ENCODE results near the gene MIF.
"Not testable (repeated sequence)": the region's sequence is repeated elsewhere in the genome, so short reads cannot be mapped to it uniquely, and the experiment has no call there.

MIF gene

GRCh38 chr22:23877566-23877965, 16.6 kb upstream of the MIF start:
- DNase-seq, result no peak

- DNase-seq, result no peak
Measured at GRCh38 chr22:23878219-23878618, 16.0 kb upstream of the MIF start.

GRCh38 chr22:23882370-23882769, 11.8 kb upstream of the MIF start:
- no peak for DNase-seq

- DNase-seq, result no peak
Measured at GRCh38 chr22:23883658-23884057, 10.5 kb upstream of the MIF start.

DNA sequence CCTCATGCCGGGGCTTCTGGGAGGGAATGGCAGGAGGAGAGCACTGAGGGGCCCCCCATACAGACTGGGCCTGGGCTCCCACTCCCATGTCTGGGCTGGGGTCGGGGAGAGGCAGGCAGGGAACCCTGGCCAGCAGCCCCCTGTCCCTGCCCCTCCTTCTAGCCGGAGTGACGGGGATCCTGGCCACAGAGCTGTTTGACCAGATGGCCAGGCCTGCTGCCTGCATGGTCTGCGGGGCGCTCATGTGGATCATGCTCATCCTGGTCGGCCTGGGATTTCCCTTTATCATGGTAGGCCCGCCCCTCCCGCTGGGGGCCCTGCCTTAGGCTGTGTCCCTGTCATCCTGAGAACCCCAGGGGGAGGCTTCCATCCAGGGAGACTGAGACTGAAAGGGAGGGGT, 10.0 kb upstream of the MIF start:
- no peak for DNase-seq

DNA sequence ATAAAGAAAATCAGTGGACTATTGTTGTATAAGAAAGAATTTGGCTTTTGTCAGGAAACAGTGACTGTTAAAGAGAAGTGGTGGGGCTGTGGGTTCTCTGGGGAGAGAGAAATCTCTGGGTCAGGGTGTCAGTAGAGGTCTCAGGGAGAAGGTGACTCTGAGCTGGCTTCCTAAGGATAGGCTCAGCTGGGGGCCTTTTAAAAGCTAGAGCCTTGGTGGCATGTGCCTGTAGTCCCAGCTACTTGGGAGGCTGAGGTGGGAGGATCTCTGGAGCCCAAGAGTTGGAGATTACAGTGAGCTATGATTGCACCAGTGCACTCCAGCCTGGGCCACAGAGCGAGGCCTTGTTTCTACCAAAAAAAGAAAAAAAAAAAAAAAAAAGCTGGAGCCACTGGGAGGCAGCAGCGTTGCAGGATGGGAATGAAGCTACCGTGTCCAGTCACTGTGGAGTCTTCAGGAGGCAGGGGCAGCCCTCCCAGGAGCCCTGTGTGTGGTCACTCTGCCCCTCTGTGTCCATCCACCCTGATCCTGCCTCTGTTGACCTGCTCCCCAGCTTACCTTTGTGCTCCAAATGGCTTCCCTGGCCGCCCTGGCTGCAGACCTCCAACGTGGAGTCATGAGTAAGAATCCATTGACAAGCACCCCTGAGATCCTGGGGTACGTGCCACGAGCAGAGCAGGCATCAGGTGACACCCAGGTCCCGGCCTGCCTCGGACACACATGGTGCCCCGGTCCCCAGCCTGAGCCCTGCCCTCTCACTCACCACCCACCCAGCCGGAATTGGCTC, 5.4 kb upstream of the MIF start:
- no peak for DNase-seq

- DNase-seq, result no peak
Measured at GRCh38 chr22:23889620-23890019, 4.6 kb upstream of the MIF start.

GRCh38 chr22:23891726-23892125, 2.5 kb upstream of the MIF start:
- no peak for DNase-seq

- no peak for DNase-seq
Measured at GRCh38 chr22:23892130-23892529, 2.1 kb upstream of the MIF start.

- no peak for DNase-seq
Measured at GRCh38 chr22:23892706-23893105, 1.5 kb upstream of the MIF start.

DNA sequence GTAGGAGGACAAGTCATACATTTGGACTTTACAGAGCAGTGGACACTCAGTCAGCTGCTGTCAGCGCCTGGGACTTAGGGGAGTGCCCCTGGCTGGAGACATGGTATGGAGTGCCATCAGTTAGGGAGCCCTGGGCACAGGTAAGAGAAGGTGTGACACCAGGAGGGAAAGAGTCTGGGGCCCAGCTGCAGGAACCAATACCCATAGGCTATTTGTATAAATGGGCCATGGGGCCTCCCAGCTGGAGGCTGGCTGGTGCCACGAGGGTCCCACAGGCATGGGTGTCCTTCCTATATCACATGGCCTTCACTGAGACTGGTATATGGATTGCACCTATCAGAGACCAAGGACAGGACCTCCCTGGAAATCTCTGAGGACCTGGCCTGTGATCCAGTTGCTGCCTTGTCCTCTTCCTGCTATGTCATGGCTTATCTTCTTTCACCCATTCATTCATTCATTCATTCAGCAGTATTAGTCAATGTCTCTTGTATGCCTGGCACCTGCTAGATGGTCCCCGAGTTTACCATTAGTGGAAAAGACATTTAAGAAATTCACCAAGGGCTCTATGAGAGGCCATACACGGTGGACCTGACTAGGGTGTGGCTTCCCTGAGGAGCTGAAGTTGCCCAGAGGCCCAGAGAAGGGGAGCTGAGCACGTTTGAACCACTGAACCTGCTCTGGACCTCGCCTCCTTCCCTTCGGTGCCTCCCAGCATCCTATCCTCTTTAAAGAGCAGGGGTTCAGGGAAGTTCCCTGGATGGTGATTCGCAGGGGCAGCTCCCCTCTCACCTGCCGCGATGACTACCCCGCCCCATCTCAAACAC, 850 bp upstream of the MIF start:
- no peak for DNase-seq

- peak in 1 of 2 experiments; percentile 22 for DNase-seq
Measured at GRCh38 chr22:23894710-23895598, 771 bp downstream of the MIF start.

GRCh38 chr22:23895599-23896144, 1.5 kb downstream of the MIF start:
- no peak for DNase-seq

GRCh38 chr22:23896166-23896522, 2.0 kb downstream of the MIF start:
- no peak for DNase-seq

GRCh38 chr22:23896523-23897186, 2.5 kb downstream of the MIF start:
- no peak for DNase-seq

DNA sequence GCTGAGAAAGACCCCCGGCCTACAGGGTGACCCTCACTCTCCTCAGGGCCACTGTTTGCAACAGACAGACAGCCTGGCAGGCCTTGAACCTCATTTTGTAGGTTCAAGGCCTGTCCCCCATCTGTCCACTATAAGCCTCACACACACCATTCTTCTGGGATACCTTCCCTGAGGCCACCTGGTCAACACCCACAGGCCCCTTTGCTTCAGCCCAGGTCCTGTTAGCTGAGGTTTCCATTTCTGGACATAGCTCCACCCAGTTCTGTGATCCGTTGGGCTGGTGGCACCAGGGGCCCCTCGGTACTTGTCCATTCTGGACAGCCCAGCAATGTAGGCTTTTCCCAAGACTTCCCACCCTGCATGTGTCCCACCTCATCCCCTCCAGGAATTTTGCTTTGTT, 3.1 kb downstream of the MIF start:
- DNase-seq, result no peak

GRCh38 chr22:23898006-23898974, 4.1 kb downstream of the MIF start:
- DNase-seq, result no peak

DNA sequence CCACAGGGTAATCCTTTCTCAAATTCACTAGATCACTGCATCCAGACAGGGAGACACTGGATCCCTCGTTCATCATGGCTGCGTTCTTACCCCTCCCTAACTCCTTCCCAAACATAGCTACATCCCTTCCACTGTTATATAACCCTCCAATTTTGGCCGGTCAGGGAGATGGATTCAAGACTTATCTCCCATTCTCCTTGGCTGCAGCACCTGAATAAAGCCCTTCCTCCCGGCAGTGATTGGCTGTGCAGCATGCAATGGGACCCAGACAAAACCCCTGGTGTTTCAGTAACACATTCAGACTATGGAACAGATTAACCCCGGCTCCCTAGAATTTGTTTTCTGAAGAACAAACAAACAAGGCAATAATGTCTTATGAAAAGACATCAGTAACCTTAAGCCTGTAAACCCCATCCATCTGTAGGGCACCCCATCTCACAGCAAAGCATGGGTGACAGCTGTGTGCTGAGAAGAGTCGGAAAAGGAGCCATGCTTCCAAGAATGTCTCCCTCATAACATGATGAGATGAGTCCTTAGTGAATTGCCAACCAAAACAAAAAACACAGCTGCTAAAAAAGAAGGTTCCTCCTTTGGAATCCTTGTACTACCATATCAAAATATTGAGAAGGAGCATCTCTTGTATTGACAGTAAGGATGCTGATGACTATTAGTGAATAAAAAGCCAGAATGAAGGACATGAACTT, 5.0 kb downstream of the MIF start:
- DNase-seq, result no peak

- not testable (repeated sequence) for DNase-seq
Measured at GRCh38 chr22:23900227-23900626, 6.0 kb downstream of the MIF start.

- no peak for DNase-seq
Measured at GRCh38 chr22:23901600-23901999, 7.4 kb downstream of the MIF start.
